CD4-positive, alpha-beta T cell (primary cell): Measurements from ENCODE around the gene MPPED2. TPM values are rescaled to one million over a fixed set of nuclear protein-coding genes. Genes with fewer than 3 reads are reported as not detected.

Experiments used
- ATAC-seq: fragments of 200-7000 bp; cut with Tn5 transposase; one replicate; pipeline ENCODE4 v1.10.0; 2022; ENCODE audit warnings: mild to moderate bottlenecking; ENCODE audit not compliant: poor library complexity
- CTCF ChIA-PET: fragments of 350-600 bp; sonication (Branson Sonifier 250); formaldehyde crosslinking; loops from one replicate; lab custom pipeline; 2021; ENCODE audit warnings: antibody characterized with exemption, inconsistent platforms; lab: Charles Lee
- POLR2A ChIA-PET: fragments of 350-600 bp; sonication (Branson Sonifier 250); formaldehyde crosslinking; loops from one replicate; lab custom pipeline; 2021; ENCODE audit warnings: antibody characterized with exemption, inconsistent platforms; lab: Charles Lee
- DNase-seq, 14 experiments: peaks; one replicate each; pipeline ENCODE4 v3.0.0-alpha.2; 2013 to 2020; ENCODE audit warnings: mixed read lengths in 2 of 14
- H3K27ac ChIP-seq, 2 donors: one replicate each; pipeline versions ENCODE4 v1.5.1 to v1.7.0; 2013; ENCODE audit warnings: low read length in 2 of 2, low read depth in 1 of 2, mild to moderate bottlenecking in 1 of 2
- H3K27me3 ChIP-seq, 2 experiments: 1 replicate in 1 of 2; 2 replicates in 1 of 2; pipeline versions ENCODE4 v1.6.1 to v1.7.0; 2013; ENCODE audit warnings: low read length in 2 of 2, control low read depth in 1 of 2, mild to moderate bottlenecking in 1 of 2, moderate library complexity in 1 of 2; ENCODE audit not compliant: insufficient read depth in 2 of 2, control insufficient read depth in 1 of 2
- H3K36me3 ChIP-seq: one replicate; pipeline ENCODE4 v1.6.1; 2013; ENCODE audit warnings: low read length, control low read depth; ENCODE audit not compliant: insufficient read depth
- H3K4me1 ChIP-seq: one replicate; pipeline ENCODE4 v1.6.1; 2013; ENCODE audit warnings: low read length, control low read depth; ENCODE audit not compliant: insufficient read depth
- H3K4me3 ChIP-seq: one replicate; pipeline ENCODE4 v1.5.1; 2013; ENCODE audit warnings: mild to moderate bottlenecking, low read length, moderate library complexity
- H3K9me3 ChIP-seq, 2 experiments: 1 replicate in 1 of 2; 2 replicates in 1 of 2; pipeline versions ENCODE4 v1.6.1 to v1.7.0; 2013; ENCODE audit warnings: low read length in 2 of 2, mild to moderate bottlenecking in 2 of 2, control low read depth in 1 of 2, moderate library complexity in 1 of 2; ENCODE audit not compliant: control insufficient read depth in 1 of 2, insufficient read depth in 1 of 2
- H3K27ac Mint-ChIP-seq: one replicate; pipeline ENCODE4 v1.8.0; 2020; ENCODE audit warnings: mixed read lengths
- H3K27me3 Mint-ChIP-seq: one replicate; pipeline ENCODE4 v1.8.0; 2021; ENCODE audit warnings: mixed read lengths
- H3K36me3 Mint-ChIP-seq: one replicate; pipeline ENCODE4 v1.8.0; 2021; ENCODE audit warnings: low read depth, mixed read lengths
- H3K4me1 Mint-ChIP-seq: one replicate; pipeline ENCODE4 v1.8.0; 2021; ENCODE audit warnings: low read depth, mixed read lengths
- H3K4me3 Mint-ChIP-seq: one replicate; pipeline ENCODE4 v1.8.0; 2020; ENCODE audit warnings: mild to moderate bottlenecking, mixed read lengths
- H3K9me3 Mint-ChIP-seq: one replicate; pipeline ENCODE4 v1.8.0; 2020; ENCODE audit warnings: mixed read lengths
- intact Hi-C, 2 experiments: fragments of 100-400 bp; cut with DNase I in 1 of 2; cut with micrococcal nuclease in 1 of 2; formaldehyde crosslinking; loops; one replicate each; pipeline versions ENCODE4 v1.15.1 to v1.9.0; 2023 to 2025; cut with DNase I, micrococcal nuclease
- total RNA-seq, 174 experiments: library from RNA in 2 of 174; stranded (reverse) in 2 of 174; gene quantifications; one replicate each; pipeline ENCODE4 v1.2.3 and lab custom pipeline; 2021 to 2026
- TF ChIP-seq, protein P1 (sequence below): fragments of 200-600 bp; IDR thresholded peaks from one replicate; pipeline ENCODE4 v1.8.0; 2022; ENCODE audit warnings: antibody characterized with exemption, mild to moderate bottlenecking

MPPED2 gene
- total RNA-seq, 2 experiments from 2014 or later = 0.96 to 1.7 TPM

DNA sequence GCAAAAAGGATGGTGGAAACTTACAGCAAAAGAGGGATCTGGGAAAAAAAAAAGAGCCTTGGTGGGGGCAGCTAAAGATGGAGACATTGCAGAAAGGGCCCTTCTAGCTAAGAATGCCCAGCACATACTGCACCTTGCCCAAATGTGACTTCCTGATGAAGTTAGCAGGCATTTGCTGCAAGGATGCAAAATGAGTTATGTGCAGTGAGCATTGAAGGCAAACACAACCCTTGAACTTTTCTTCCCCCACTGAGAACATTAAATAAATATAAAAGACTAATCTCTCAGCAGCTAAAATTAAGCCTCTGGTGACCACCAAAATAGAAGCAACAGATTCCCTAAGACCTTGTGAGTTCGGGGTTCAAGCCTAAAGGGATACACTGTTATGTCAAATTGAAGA, 133.3 kb downstream of the MPPED2 start:
- Mint-ChIP-seq H3K9me3 (no peaks in the 10 kb centered on the region), H3K27ac (no peak overlapping the region), H3K36me3 (no peaks in the 10 kb centered on the region), H3K4me1 (no peaks in the 10 kb centered on the region), H3K27me3 (peaks cover 8% of the 10 kb centered on the region), H3K4me3 (no peak overlapping the region)
- intact Hi-C loops = no loop called here
- Histone ChIP-seq H3K9me3 (no peaks in the 10 kb centered on the region), H3K4me3 (no peak overlapping the region), H3K36me3 (no peaks in the 10 kb centered on the region), H3K27ac (no peak overlapping the region), H3K27me3 (no peaks in the 10 kb centered on the region), H3K4me1 (no peaks in the 10 kb centered on the region)
- POLR2A ChIA-PET = no interaction called here
- ATAC-seq = no peak
- no peak for DNase-seq
- CTCF ChIA-PET = no interaction called here
- TF ChIP-seq, protein P1, sequence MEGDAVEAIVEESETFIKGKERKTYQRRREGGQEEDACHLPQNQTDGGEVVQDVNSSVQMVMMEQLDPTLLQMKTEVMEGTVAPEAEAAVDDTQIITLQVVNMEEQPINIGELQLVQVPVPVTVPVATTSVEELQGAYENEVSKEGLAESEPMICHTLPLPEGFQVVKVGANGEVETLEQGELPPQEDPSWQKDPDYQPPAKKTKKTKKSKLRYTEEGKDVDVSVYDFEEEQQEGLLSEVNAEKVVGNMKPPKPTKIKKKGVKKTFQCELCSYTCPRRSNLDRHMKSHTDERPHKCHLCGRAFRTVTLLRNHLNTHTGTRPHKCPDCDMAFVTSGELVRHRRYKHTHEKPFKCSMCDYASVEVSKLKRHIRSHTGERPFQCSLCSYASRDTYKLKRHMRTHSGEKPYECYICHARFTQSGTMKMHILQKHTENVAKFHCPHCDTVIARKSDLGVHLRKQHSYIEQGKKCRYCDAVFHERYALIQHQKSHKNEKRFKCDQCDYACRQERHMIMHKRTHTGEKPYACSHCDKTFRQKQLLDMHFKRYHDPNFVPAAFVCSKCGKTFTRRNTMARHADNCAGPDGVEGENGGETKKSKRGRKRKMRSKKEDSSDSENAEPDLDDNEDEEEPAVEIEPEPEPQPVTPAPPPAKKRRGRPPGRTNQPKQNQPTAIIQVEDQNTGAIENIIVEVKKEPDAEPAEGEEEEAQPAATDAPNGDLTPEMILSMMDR = no peak

DNA sequence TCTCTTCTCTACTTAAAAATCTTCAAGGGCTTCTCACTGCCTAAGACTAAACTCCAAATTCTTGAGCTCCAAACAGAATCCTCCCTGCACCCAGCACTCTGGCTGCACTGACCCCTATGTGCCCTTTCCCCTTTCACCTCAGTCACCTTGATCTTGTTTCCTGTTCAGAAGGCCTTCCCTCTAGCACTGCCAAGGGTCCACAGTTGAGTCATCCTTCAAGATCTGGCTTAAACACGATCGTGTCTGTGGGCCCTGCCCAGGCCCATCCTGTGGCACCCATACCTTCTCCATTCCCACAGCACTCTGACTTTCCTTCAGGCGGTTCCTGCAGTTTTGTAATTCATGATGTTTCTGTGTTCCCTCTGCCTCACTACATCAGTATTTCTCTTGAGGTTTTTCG, 134.0 kb downstream of the MPPED2 start:
- Mint-ChIP-seq H3K27me3 (peaks cover 10% of the 10 kb centered on the region), H3K36me3 (no peaks in the 10 kb centered on the region), H3K27ac (no peak overlapping the region), H3K4me3 (no peak overlapping the region), H3K9me3 (no peaks in the 10 kb centered on the region), H3K4me1 (no peaks in the 10 kb centered on the region)
- CTCF ChIA-PET = no interaction called here
- DNase-seq = no peak
- TF ChIP-seq, protein P1 = no peak
- ATAC-seq = no peak
- no peaks in the 10 kb centered on the region for H3K9me3 ChIP-seq
- POLR2A ChIA-PET = no interaction called here
- H3K4me1 ChIP-seq = no peaks in the 10 kb centered on the region
- no peaks in the 10 kb centered on the region for H3K36me3 ChIP-seq
- intact Hi-C loops = no loop called here
- no peak overlapping the region for H3K4me3 ChIP-seq
- no peak overlapping the region for H3K27ac ChIP-seq
- H3K27me3 ChIP-seq = no peaks in the 10 kb centered on the region

DNA sequence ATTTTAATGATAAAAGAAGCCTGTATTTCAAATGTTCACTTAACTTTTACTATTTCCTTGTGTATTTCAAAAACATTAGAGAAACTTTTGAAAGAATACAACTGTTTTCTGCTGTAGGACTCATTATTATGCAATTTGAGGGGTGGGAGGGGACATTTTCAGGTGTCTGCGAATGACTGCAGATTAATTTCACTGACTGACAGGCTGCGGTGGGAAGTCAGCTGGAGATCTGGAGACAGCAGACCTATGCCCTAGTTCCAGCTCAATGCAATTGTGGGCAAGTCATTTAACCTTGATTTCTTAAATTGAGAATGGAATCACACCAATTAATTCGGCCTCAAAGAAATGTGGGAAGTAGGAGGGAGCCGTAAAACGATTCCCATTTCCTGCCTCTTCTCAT, 134.5 kb downstream of the MPPED2 start:
- Histone ChIP-seq H3K36me3 (no peaks in the 10 kb centered on the region), H3K9me3 (no peaks in the 10 kb centered on the region), H3K4me3 (no peak overlapping the region), H3K27ac (no peak overlapping the region), H3K27me3 (no peaks in the 10 kb centered on the region), H3K4me1 (no peaks in the 10 kb centered on the region)
- Mint-ChIP-seq H3K9me3 (no peaks in the 10 kb centered on the region), H3K4me3 (no peak overlapping the region), H3K27ac (no peak overlapping the region), H3K4me1 (no peaks in the 10 kb centered on the region), H3K27me3 (peaks cover 10% of the 10 kb centered on the region), H3K36me3 (no peaks in the 10 kb centered on the region)
- intact Hi-C loops = no loop called here
- CTCF ChIA-PET = no interaction called here
- no peak for DNase-seq
- TF ChIP-seq, protein P1 = no peak
- POLR2A ChIA-PET = no interaction called here
- ATAC-seq = no peak
